ENCODE results near the gene BLVRB.
"Not testable (repeated sequence)": the region's sequence is repeated elsewhere in the genome, so short reads cannot be mapped to it uniquely, and the experiment has no call there.

GRCh38 chr19:40453943-40454342 is 11.6 kb downstream of the BLVRB start:
- TF ChIP-seq POLR2A (IDR thresholded peaks at IDR 0.05): not testable (repeated sequence)
- TF ChIP-seq, protein P1, sequence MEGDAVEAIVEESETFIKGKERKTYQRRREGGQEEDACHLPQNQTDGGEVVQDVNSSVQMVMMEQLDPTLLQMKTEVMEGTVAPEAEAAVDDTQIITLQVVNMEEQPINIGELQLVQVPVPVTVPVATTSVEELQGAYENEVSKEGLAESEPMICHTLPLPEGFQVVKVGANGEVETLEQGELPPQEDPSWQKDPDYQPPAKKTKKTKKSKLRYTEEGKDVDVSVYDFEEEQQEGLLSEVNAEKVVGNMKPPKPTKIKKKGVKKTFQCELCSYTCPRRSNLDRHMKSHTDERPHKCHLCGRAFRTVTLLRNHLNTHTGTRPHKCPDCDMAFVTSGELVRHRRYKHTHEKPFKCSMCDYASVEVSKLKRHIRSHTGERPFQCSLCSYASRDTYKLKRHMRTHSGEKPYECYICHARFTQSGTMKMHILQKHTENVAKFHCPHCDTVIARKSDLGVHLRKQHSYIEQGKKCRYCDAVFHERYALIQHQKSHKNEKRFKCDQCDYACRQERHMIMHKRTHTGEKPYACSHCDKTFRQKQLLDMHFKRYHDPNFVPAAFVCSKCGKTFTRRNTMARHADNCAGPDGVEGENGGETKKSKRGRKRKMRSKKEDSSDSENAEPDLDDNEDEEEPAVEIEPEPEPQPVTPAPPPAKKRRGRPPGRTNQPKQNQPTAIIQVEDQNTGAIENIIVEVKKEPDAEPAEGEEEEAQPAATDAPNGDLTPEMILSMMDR (IDR thresholded peaks at IDR 0.05): not testable (repeated sequence)
